Ishikawa (cell line): ENCODE data around the gene PID1.

Experiments
- CEBPB ChIP-seq: IDR thresholded peaks from 2 replicates; pipeline ENCODE4 v1.6.1; 2012
- CREB1 ChIP-seq: IDR thresholded peaks from 2 replicates; pipeline ENCODE4 v1.6.1; 2012; ENCODE audit warnings: low read depth
- EGR1 ChIP-seq: IDR thresholded peaks from 2 replicates; pipeline ENCODE4 v1.6.1; 2012
- EP300 ChIP-seq: IDR thresholded peaks from 2 replicates; pipeline ENCODE4 v1.6.1; 2012; ENCODE audit warnings: borderline replicate concordance
- FOXM1 ChIP-seq: IDR thresholded peaks from 2 replicates; pipeline ENCODE4 v1.6.1; 2012; ENCODE audit warnings: low read depth, borderline replicate concordance
- MAX ChIP-seq: IDR thresholded peaks from 2 replicates; pipeline ENCODE4 v1.6.1; 2012
- NFIC ChIP-seq: IDR thresholded peaks from 2 replicates; pipeline ENCODE4 v1.6.1; 2012
- RAD21 ChIP-seq: IDR thresholded peaks from 2 replicates; pipeline ENCODE4 v1.6.1; 2012; ENCODE audit warnings: low read depth
- REST ChIP-seq: IDR thresholded peaks from 2 replicates; pipeline ENCODE4 v1.6.1; 2012; ENCODE audit warnings: low read depth, mild to moderate bottlenecking
- TAF1 ChIP-seq: IDR thresholded peaks from 2 replicates; pipeline ENCODE4 v1.6.1; 2012; ENCODE audit warnings: low read depth, mild to moderate bottlenecking
- TCF12 ChIP-seq: IDR thresholded peaks from 2 replicates; pipeline ENCODE4 v1.6.1; 2012; ENCODE audit warnings: low read depth
- TEAD4 ChIP-seq: IDR thresholded peaks from 2 replicates; pipeline ENCODE4 v1.6.1; 2012
- USF1 ChIP-seq: IDR thresholded peaks from 2 replicates; pipeline ENCODE4 v1.6.1; 2012
- YY1 ChIP-seq: IDR thresholded peaks from 2 replicates; pipeline ENCODE4 v1.6.1; 2012; ENCODE audit warnings: low read depth
- ZBTB7A ChIP-seq: IDR thresholded peaks from 2 replicates; pipeline ENCODE4 v1.6.1; 2012; ENCODE audit warnings: low read depth

PID1 gene

GRCh38 chr2:229043681-229044080, 227.4 kb downstream of the PID1 start:
- TF ChIP-seq USF1 (no peak), TCF12 (no peak), YY1 (no peak), CEBPB (no peak), ZBTB7A (no peak), FOXM1 (no peak), MAX (no peak), EGR1 (no peak), EP300 (no peak), CREB1 (no peak), REST (no peak), NFIC (no peak), RAD21 (no peak)

GRCh38 chr2:229042349-229042748, 228.7 kb downstream of the PID1 start:
- TF ChIP-seq FOXM1 (no peak), EGR1 (no peak), YY1 (no peak), MAX (no peak)

- TF ChIP-seq TCF12: no peak
Measured at GRCh38 chr2:229041691-229042090, 229.4 kb downstream of the PID1 start.

GRCh38 chr2:229037621-229038020, 233.5 kb downstream of the PID1 start:
- no peak for TF ChIP-seq REST
- TF ChIP-seq FOXM1: no peak
- TF ChIP-seq CEBPB: no peak
- no peak for TF ChIP-seq EP300
- TF ChIP-seq TAF1: no peak
- no peak for TF ChIP-seq CREB1
- no peak for TF ChIP-seq ZBTB7A
- TF ChIP-seq EGR1: no peak
- TF ChIP-seq NFIC: no peak
- no peak for TF ChIP-seq RAD21

DNA sequence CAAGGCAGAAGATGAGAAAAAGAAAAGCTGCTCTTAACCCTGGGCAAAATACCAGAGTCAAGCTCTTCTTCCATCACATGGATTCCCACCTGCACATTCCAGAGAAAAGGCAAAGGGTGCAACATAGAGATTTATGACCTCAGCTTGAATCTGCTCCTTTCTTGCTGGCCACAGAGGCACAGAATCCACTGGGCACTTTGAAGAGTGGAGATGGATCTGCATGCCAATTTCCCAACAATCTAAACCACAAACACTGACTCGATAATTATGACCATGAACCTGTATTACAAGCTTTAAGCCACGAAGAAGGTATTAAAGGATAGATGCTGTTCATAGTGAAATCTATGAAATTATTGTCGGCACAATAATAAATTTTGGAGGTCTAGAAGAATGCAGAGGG, 237.3 kb downstream of the PID1 start:
- no peak for TF ChIP-seq RAD21
- no peak for TF ChIP-seq EGR1
- TF ChIP-seq NFIC: no peak
- TF ChIP-seq CREB1: no peak
- no peak for TF ChIP-seq CEBPB
- no peak for TF ChIP-seq YY1
- no peak for TF ChIP-seq USF1
- no peak for TF ChIP-seq TAF1
- no peak for TF ChIP-seq TEAD4
- no peak for TF ChIP-seq MAX
- no peak for TF ChIP-seq ZBTB7A

DNA sequence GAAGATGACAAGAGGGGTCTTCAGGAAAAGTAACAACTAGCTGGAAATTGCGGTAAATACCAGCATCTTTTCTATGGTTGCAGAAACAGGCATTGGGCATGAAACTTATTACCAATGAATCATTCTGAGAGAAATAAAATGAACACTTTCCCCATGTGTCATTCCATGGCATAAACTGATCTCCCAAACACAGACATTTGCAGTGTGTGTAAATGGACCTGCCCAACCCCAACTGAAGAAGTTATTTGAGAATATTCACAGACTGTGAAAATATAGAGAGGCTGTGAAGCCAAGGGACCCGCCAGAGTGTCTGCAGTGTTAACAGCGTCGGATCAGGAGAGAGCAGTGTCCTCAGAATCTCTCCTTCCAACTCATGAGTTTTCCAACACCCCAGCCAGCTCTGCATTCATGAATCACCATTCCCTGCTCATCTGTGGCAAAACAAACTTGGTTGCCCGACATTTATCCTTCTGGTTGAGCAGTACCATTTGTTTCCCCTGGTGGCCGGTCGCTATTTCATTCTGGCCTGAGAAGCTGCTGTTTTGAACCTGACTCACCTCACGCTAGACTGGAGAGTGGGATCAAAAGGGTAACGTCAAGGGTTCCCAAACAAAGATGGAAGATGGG, 238.4 kb downstream of the PID1 start:
- TF ChIP-seq TCF12: no peak
- TF ChIP-seq YY1: no peak
- TF ChIP-seq CEBPB: no peak
- TF ChIP-seq NFIC: no peak
- TF ChIP-seq FOXM1: no peak
- no peak for TF ChIP-seq EP300
- TF ChIP-seq ZBTB7A: no peak
- no peak for TF ChIP-seq TEAD4
- TF ChIP-seq TAF1: no peak
- TF ChIP-seq EGR1: no peak
- TF ChIP-seq RAD21: no peak
- TF ChIP-seq REST: no peak
